Measurements from ENCODE around the gene C1orf146.
"Not testable (repeated sequence)": the region's sequence is repeated elsewhere in the genome, so short reads cannot be mapped to it uniquely, and the experiment has no call there.

The C1orf146 gene

GRCh38 chr1:92259350-92259749, 41.6 kb downstream of the C1orf146 start:
- in situ Hi-C loops (cut with MboI; ENCODE audit: low pct_unique_long_range_greater_than_20kb, low sequenced_read_pairs), result no loop called here
- no peak for DNase-seq

GRCh38 chr1:92262516-92262915, 44.8 kb downstream of the C1orf146 start:
- in situ Hi-C loops (cut with MboI; ENCODE audit: low pct_unique_long_range_greater_than_20kb, low sequenced_read_pairs), result no loop called here
- DNase-seq, result no peak

- in situ Hi-C loops (cut with MboI; ENCODE audit: low pct_unique_long_range_greater_than_20kb, low sequenced_read_pairs), result no loop called here
- no peak for DNase-seq
Observed at GRCh38 chr1:92273039-92273438, 55.3 kb downstream of the C1orf146 start.

- in situ Hi-C loops (cut with MboI; ENCODE audit: low pct_unique_long_range_greater_than_20kb, low sequenced_read_pairs), result no loop called here
- DNase-seq, result no peak
Observed at GRCh38 chr1:92274939-92275338, 57.2 kb downstream of the C1orf146 start.

GRCh38 chr1:92276082-92276481, 58.4 kb downstream of the C1orf146 start:
- DNase-seq, result no peak
- in situ Hi-C loops (cut with MboI; ENCODE audit: low pct_unique_long_range_greater_than_20kb, low sequenced_read_pairs), result no loop called here

GRCh38 chr1:92277105-92277723, 59.5 kb downstream of the C1orf146 start:
- in situ Hi-C loops (cut with MboI; ENCODE audit: low pct_unique_long_range_greater_than_20kb, low sequenced_read_pairs), result no loop called here

GRCh38 chr1:92279781-92280180, 62.1 kb downstream of the C1orf146 start:
- DNase-seq; in situ Hi-C loops (cut with MboI; ENCODE audit: low pct_unique_long_range_greater_than_20kb, low sequenced_read_pairs): not testable (repeated sequence)

More at GRCh38 chr1:92277105-92277723, 59.5 kb downstream of the C1orf146 start:
- DNase-seq, result no peak

GRCh38 chr1:92281411-92281810, 63.7 kb downstream of the C1orf146 start:
- in situ Hi-C loops (cut with MboI; ENCODE audit: low pct_unique_long_range_greater_than_20kb, low sequenced_read_pairs); DNase-seq: not testable (repeated sequence)

- in situ Hi-C loops (cut with MboI; ENCODE audit: low pct_unique_long_range_greater_than_20kb, low sequenced_read_pairs), result no loop called here
Observed at GRCh38 chr1:92291372-92291999, 73.8 kb downstream of the C1orf146 start.

More at GRCh38 chr1:92291372-92291999, 73.8 kb downstream of the C1orf146 start:
- peak; percentile 77 for DNase-seq
